Stimulated activated CD8-positive, alpha-beta memory T cell treated with anti-CD3 and anti-CD28 coated beads, Interleukin-7, amount 100 ng/mL, for 4 hours (primary cell): ENCODE results near the gene FGF11.

Experiments used
- DNase-seq, 2 donors: peaks; one replicate each; pipeline ENCODE4 v3.0.0-alpha.2; 2020; ENCODE audit warnings: low read depth in 2 of 2

FGF11 gene

GRCh38 chr17:7429722-7430121, 9.6 kb upstream of the FGF11 start:
- DNase-seq: no peak

DNA sequence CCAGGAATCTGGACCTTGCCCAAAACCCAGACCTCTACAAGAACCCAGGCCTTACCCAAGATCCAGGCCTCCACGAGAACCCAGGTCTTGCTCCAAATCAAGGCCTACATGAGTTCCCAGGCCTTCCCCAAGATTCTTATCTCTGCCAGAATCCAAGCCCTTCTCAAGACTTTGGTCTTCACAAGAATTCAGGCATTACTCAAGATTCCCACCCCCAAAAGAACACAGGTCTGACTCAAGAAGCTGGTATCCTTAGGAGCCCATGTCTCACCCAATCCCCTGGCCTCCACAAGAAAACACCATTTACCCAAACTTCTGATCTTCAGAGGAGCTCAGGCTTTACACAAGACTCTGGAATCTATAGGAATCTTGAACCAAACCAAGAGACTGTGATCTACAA, 8.1 kb upstream of the FGF11 start:
- DNase-seq: no peak

DNA sequence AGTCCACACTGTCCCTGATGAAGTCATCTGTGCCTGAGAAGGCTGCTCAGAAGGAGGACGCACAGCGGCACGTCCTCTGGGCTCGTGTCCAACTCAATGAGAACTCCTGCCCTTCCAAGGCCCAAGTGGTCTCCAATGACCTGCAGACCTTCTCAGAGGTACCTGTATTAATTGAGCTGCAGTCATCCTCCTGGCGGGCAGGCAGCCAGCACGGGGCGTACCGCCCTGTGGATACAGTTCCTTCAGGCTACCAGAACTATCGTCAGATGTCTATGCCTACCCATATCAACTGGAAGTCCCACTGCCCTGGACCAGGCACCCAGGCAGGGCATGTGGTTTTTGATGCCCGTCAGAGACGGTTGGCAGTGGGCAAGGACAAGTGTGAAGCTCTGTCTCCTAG, 7.0 kb upstream of the FGF11 start:
- DNase-seq: no peak

GRCh38 chr17:7435676-7436555, 3.4 kb upstream of the FGF11 start:
- peak; percentile 19 to 42 for DNase-seq

GRCh38 chr17:7436556-7437368, 2.5 kb upstream of the FGF11 start:
- DNase-seq: peak; percentile 43 to 77

- no peak for DNase-seq
These were observed 1.9 kb upstream of the FGF11 start for GRCh38 chr17:7437369-7437863.

- DNase-seq: peak in 1 of 2 donors; percentile 52
These were observed 1.2 kb upstream of the FGF11 start for GRCh38 chr17:7437950-7438614.

- no peak for DNase-seq
These were observed 454 bp upstream of the FGF11 start for GRCh38 chr17:7438656-7439460.

DNA sequence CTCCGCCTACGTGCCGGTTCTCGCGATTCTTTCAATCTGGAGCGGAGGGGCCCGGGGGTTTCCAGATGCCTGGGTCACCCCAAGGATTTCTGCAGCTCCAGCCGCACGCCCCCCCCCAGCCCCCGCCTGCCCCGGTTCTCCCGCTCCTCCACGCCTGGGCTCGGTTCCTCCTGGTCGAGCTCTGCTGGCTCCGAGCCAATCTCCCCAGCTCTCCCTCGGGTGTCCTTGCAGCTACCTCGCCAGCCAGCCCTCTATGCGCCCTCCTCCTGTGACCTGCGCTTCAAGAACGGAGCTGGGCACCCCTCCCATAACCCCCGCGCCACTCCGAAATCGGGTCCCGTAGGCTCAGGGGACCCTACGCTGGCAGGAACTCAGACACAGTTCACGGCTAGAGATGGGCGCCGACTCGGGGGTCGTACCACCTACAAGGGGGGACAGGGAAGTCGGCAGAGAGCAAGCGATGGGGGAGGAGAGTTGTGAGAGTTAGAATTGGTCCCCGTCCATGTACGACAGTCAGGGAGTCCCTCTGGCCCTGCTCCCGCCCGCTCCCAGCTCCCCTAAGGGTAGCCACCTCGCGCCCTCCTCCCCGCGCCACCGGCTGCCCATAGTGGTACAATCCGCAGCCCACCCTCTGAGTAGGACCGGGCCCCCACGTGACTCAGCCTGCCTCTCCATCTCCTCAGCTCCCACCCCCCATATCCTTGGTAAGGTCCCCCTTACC, 961 bp downstream of the FGF11 start:
- no peak for DNase-seq

DNA sequence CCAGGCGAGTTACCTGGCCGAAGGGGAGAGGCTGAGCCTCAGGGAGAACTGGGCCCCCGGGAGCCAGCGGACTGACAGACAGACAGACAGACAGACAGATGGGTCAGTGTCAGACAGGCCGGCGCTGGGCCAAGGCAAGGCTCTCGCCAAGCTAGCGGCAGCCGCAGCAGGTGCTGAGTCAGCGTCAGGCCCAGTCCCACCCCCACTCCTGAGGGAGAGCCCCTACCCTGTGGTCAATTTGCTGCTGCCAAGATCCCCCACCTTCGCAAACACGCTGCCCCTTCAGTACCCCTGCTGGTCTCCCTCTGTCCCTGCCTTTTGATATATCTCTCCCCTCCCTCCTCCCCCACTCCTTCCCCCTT, 1.5 kb downstream of the FGF11 start:
- DNase-seq: no peak

DNA sequence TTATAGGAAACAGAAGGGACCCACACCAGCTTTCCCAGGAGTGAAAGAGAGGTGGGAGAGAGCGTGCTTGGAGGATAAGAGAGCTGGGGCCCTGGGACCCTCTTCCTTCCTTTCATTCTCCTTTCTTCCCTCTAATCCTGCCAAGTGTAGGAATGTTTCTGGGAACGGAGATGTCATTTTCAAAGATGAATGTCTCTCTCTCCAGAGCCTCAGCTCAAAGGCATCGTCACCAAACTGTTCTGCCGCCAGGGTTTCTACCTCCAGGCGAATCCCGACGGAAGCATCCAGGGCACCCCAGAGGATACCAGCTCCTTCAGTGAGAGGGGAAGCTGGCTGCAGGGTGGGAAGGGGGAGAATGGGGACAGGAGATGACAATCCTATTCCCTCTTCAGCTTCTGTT, 2.0 kb downstream of the FGF11 start:
- no peak for DNase-seq

- no peak for DNase-seq
These were observed 2.8 kb downstream of the FGF11 start for GRCh38 chr17:7442142-7442541.

DNA sequence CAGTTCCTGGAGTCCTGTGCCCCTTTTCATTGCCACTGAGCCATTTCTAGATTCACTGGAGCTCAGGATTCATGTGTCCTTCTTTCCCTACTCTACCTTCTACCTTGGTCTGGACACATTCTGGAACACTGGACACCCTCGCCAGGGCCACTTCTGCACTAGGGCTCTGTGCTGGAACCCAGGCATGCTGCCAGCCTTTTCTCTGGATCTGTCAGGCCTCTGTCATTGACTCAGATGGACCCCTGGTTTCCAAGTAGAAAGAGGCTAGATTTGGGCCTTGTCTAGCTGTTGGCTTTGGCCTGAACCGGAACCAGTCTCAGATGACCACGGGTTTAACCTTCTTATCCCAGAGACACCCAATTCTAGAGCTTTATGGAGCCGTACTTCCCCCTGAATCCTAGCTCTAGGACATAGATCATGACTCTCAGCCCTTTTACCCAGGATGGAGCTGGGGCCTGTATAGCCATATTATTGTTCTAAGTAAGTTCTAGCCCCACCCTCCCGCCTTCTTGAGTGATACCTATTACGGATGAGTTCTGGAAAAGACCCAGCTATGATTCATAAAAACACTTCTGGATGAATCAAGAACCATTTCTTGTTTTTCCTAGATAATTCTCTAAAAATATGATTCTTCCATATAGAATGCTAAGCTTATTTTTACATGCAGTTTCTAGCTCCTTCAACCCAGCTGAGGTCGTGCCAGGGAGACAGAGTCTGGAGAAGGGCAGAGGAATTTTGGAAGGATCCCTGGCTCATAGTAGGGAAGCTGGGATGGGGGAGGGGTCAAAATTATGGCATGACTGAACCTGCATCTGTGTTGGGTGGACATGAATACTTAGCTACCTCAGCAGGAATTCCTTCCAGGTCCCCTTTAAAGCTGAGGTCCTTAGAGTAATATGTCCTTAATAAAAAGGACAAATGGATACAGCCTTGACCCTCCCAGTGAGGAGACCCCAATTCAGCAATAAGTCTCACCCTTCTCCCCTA, 4.5 kb downstream of the FGF11 start:
- no peak for DNase-seq

DNA sequence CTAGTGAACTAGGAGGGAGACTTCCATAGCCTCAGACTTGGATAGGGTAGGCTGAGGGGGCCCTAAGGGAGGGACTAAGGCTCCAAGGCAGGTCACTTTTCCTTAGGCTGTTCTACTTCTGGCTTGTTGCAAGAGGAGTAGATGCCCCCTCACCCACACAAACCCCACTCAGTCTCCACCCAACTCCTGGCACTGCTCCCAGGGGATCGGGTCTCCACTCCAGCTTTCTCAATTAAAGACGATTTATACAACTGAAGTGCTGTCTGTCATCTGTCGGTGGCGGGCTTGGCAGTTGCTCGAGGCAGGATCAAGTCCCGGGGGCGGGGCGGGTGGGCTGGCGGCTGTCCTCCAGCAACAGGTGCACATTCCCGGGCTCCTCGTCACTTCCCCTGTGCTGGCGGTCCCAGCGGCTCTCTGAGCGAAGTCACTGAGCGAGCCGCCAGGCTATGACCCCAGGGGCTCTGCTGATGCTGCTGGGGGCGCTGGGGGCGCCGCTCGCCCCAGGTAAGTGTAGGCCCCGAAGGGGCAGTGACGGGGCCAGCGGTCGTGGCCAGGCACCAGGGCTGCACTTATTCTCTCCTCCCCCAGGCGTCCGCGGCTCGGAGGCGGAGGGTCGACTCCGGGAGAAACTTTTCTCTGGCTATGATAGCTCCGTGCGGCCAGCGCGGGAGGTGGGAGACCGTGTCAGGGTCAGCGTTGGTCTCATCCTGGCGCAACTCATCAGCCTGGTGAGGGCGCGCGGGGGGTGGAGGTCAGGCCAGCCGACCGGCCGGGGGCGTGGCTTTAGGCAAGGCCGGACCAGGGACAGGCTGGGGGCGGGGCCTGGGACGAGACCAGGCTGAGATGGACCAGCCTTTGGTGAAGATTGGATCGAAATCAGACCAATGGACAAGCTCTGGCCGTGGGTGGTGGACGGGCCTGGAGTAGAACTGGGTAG, 5.6 kb downstream of the FGF11 start, which contains the start of gene CHRNB1:
CHRNB1 (plus strand) TSS at position 380 of the 937 bp plus-strand sequence; CDS start at position 447, 67 bp downstream.
- DNase-seq: no peak

GRCh38 chr17:7445619-7445968, 6.3 kb downstream of the FGF11 start:
- no peak for DNase-seq

DNA sequence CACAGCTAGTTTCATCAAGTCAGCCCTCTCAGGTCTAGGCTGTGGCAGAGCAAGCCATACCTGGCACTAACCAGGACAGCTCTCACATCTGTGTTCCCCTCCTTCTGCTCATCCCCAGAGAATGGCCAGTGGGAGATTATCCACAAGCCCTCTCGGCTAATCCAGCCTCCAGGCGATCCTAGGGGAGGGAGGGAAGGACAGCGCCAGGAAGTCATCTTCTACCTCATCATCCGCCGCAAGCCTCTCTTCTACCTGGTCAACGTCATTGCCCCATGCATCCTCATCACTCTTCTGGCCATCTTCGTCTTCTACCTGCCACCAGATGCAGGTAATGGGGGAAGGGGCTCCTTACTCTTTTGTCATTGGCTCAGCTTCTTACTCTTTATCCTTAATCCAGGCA, 9.1 kb downstream of the FGF11 start:
- no peak for DNase-seq

GRCh38 chr17:7459961-7460545, 20.7 kb downstream of the FGF11 start:
- DNase-seq: no peak
